Prostate gland (tissue), 2 donors: ENCODE data around the gene SLC25A13. TPM values are rescaled to one million over a fixed set of nuclear protein-coding genes. Genes with fewer than 3 reads are reported as not detected.

ENCODE experiments used
- DNase-seq: peaks from one replicate; pipeline ENCODE4 v3.0.0-alpha.2; 2019; ENCODE audit warnings: low spot score
- H3K27ac ChIP-seq, 2 donors: fragments of 200-600 bp; sonication (generic); 2 replicates each; pipeline ENCODE4 v1.5.1; 2017 to 2019
- H3K27me3 ChIP-seq: fragments of 200-600 bp; sonication (generic); replicated peaks from 2 replicates; pipeline ENCODE4 v1.5.1; 2019; ENCODE audit not compliant: insufficient read depth
- H3K36me3 ChIP-seq, 2 donors: fragments of 200-600 bp; sonication (generic); 1 replicate in 1 of 2; 2 replicates in 1 of 2; pipeline versions ENCODE4 v1.5.1 to v1.8.1; 2017 to 2019
- H3K4me1 ChIP-seq: fragments of 200-600 bp; sonication (generic); replicated peaks from 2 replicates; pipeline ENCODE4 v1.5.1; 2019
- H3K4me3 ChIP-seq, 2 donors: fragments of 200-600 bp; sonication (generic); 2 replicates each; pipeline ENCODE4 v1.5.1; 2017 to 2019
- H3K9me3 ChIP-seq: fragments of 200-600 bp; sonication (generic); 2 replicates; pipeline ENCODE4 v1.5.1; 2017
- CTCF ChIP-seq, 4 experiments: fragments of 200-600 bp in 2 of 4; fragments of 450-650 bp in 2 of 4; sonication (generic) in 2 of 4; IDR thresholded peaks; 1 replicate in 3 of 4; 2 replicates in 1 of 4; pipeline ENCODE4 v1.5.1; 2016 to 2019; ENCODE audit warnings: antibody characterized with exemption in 4 of 4, mild to moderate bottlenecking in 2 of 4, moderate library complexity in 2 of 4
- POLR2A ChIP-seq: fragments of 450-650 bp; IDR thresholded peaks from one replicate; pipeline ENCODE4 v1.6.1; 2016; ENCODE audit warnings: antibody characterized with exemption, mild to moderate bottlenecking
- POLR2AphosphoS5 ChIP-seq: sonication (generic); formaldehyde crosslinking; IDR thresholded peaks from one replicate; pipeline ENCODE4 v1.6.1; 2017; ENCODE audit warnings: antibody characterized with exemption
- WGBS: methylation state at CpG from one replicate; pipeline ENCODE4 v1.1.5; 2018; 5-methylcytosine and 5-hydroxymethylcytosine counted together
- intact Hi-C: fragments of 100-400 bp; cut with DNase I; formaldehyde crosslinking; loops from one replicate; pipeline ENCODE4 v1.14.2; 2022
- total RNA-seq, 2 donors: library from RNA; depleted of rRNA; stranded (reverse); fragments of >200 nt; gene quantifications; one replicate each; pipeline ENCODE4 v1.1.0, GENCODE V29; 2016

Gene SLC25A13
- total RNA-seq, 2 donors from 2014 or later, result 14.4 to 41.6 TPM

GRCh38 chr7:96218664-96219243 is 103.1 kb downstream of the SLC25A13 start:
- WGBS, result 72% methylated on average over 4 of the region's 4 CpGs
- H3K27me3 ChIP-seq, result no peaks in the 10 kb centered on the region
- H3K27ac ChIP-seq, result no peak overlapping the region
- no peak overlapping the region for H3K4me3 ChIP-seq
- H3K4me1 ChIP-seq, result no peaks in the 10 kb centered on the region
- intact Hi-C loops, result no loop called here
- H3K36me3 ChIP-seq, result no peaks in the 10 kb centered on the region
- DNase-seq, result no peak
- H3K9me3 ChIP-seq, result no peaks in the 10 kb centered on the region
- no peak for TF ChIP-seq CTCF (IDR thresholded peaks at IDR 0.05)
- TF ChIP-seq POLR2AphosphoS5, result no peak
- TF ChIP-seq POLR2A, result no peak

- 97% methylated on average over 1 of the region's 1 CpG for WGBS
- H3K36me3 ChIP-seq, result no peaks in the 10 kb centered on the region
- no peak overlapping the region for H3K27ac ChIP-seq
- no peak for DNase-seq
- no peak overlapping the region for H3K4me3 ChIP-seq
- intact Hi-C loops, result no loop called here
- H3K9me3 ChIP-seq, result no peaks in the 10 kb centered on the region
- TF ChIP-seq POLR2AphosphoS5, result no peak
- TF ChIP-seq POLR2A, result no peak
- TF ChIP-seq CTCF (IDR thresholded peaks at IDR 0.05), result no peak
- no peaks in the 10 kb centered on the region for H3K4me1 ChIP-seq
- H3K27me3 ChIP-seq, result no peaks in the 10 kb centered on the region
These were observed 104.8 kb downstream of the SLC25A13 start for GRCh38 chr7:96217147-96217546.

- DNase-seq, result no peak
- Histone ChIP-seq H3K9me3 (no peaks in the 10 kb centered on the region), H3K4me3 (no peak overlapping the region), H3K4me1 (no peaks in the 10 kb centered on the region), H3K36me3 (no peaks in the 10 kb centered on the region), H3K27ac (no peak overlapping the region), H3K27me3 (no peaks in the 10 kb centered on the region)
- intact Hi-C loops, result no loop called here
- TF ChIP-seq POLR2A (no peak), POLR2AphosphoS5 (no peak), CTCF (IDR thresholded peaks at IDR 0.05) (no peak)
- 95% methylated on average over 7 of the region's 7 CpGs for WGBS
These were observed 105.5 kb downstream of the SLC25A13 start for GRCh38 chr7:96216373-96216772.

- WGBS, result 46% methylated on average over 2 of the region's 2 CpGs
- H3K4me3 ChIP-seq, result no peak overlapping the region
- intact Hi-C loops, result no loop called here
- no peaks in the 10 kb centered on the region for H3K36me3 ChIP-seq
- no peak overlapping the region for H3K27ac ChIP-seq
- H3K27me3 ChIP-seq, result no peaks in the 10 kb centered on the region
- TF ChIP-seq POLR2AphosphoS5, result no peak
- TF ChIP-seq CTCF (IDR thresholded peaks at IDR 0.05), result no peak
- TF ChIP-seq POLR2A, result no peak
- no peak for DNase-seq
- no peaks in the 10 kb centered on the region for H3K4me1 ChIP-seq
- H3K9me3 ChIP-seq, result no peaks in the 10 kb centered on the region
These were observed 109.4 kb downstream of the SLC25A13 start for GRCh38 chr7:96212474-96212873.

- intact Hi-C loops, result no loop called here
- H3K4me1 ChIP-seq, result no peaks in the 10 kb centered on the region
- no peak for TF ChIP-seq POLR2A
- H3K27ac ChIP-seq, result no peak overlapping the region
- H3K27me3 ChIP-seq, result no peaks in the 10 kb centered on the region
- H3K4me3 ChIP-seq, result no peak overlapping the region
- DNase-seq, result no peak
- H3K9me3 ChIP-seq, result no peaks in the 10 kb centered on the region
- H3K36me3 ChIP-seq, result no peaks in the 10 kb centered on the region
These were observed 109.9 kb downstream of the SLC25A13 start for GRCh38 chr7:96211954-96212353.
